Measurements from ENCODE around the gene SYTL5. TPM values are rescaled to one million over a fixed set of nuclear protein-coding genes. Genes with fewer than 3 reads are reported as not detected.

The SYTL5 gene
- total and polyA plus RNA-seq, 2 of the 4 experiments (the other 2 are of a cell fraction), result 0.19 to 0.54 TPM

DNA sequence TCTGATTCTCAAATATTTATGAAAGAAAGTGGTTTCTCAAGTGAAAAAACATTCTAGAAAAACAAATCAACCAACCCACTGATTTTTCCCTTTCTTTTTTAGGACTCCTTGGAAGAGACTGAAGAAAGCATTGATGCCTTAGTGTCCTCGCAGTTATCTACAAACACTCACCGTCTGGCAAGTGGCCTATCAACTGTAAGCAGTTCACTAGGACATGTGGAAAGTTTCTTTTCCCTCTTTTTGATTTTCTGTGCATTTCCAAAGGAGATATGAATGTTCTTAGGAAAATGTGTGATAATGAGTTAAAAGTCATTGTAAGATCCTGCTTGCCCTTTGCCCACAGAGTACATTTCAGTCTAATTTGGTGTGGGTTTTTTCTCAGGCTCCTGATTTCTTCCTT, 95.9 kb downstream of the SYTL5 start:
- Histone ChIP-seq H2BK120ac (ENCODE audit: low read depth, low read length) (no peak overlapping the region), H3K4me3 (ENCODE audit: insufficient read depth, low read depth, low read length) (no peak overlapping the region), H3K18ac (ENCODE audit: low read depth, low read length) (no peak overlapping the region), H3K9ac (ENCODE audit: low read depth, low read length) (no peak overlapping the region), H3K36me3 (ENCODE audit: control insufficient read depth, insufficient read depth, low read length) (no peaks in the 10 kb centered on the region), H2BK20ac (ENCODE audit: low read depth, low read length) (no peak overlapping the region), H3K9me3 (ENCODE audit: control insufficient read depth, insufficient read depth, low read length) (no peaks in the 10 kb centered on the region), H2AFZ (replicated peaks; ENCODE audit: low read length, poor library complexity) (no peak overlapping the region), H3K79me1 (ENCODE audit: low read depth in 1 of 2, low read length in 2 of 2) (no peaks in the 10 kb centered on the region), H3K4ac (ENCODE audit: low read depth, low read length) (no peak overlapping the region), H4K5ac (ENCODE audit: low read depth, low read length) (no peak overlapping the region), H3K27me3 (ENCODE audit: control insufficient read depth, insufficient read depth, low read length) (no peaks in the 10 kb centered on the region), H3K4me1 (ENCODE audit: control insufficient read depth, insufficient read depth, low read length) (no peaks in the 10 kb centered on the region), H3K23ac (ENCODE audit: low read depth, low read length) (no peak overlapping the region), H3K9me1 (ENCODE audit: insufficient read depth, low read length) (no peaks in the 10 kb centered on the region), H4K8ac (ENCODE audit: low read depth in 2 of 2, low read length in 2 of 2) (no peak overlapping the region), H3K56ac (ENCODE audit: extremely low read depth, insufficient read depth, low read length) (no peak overlapping the region), H2BK5ac (ENCODE audit: low read depth, low read length, poor library complexity, severe bottlenecking) (no peak overlapping the region), H2BK15ac (ENCODE audit: low read depth, low read length) (no peak overlapping the region), H2AK9ac (replicated peaks; ENCODE audit: low read depth, low read length, poor library complexity) (no peak overlapping the region), H3K27ac (ENCODE audit: insufficient read depth, low read length) (no peak overlapping the region), H3K14ac (replicated peaks; ENCODE audit: low read depth, low read length) (no peak overlapping the region), H4K91ac (ENCODE audit: insufficient read depth, low read depth, low read length) (no peak overlapping the region), H4K20me1 (ENCODE audit: insufficient read depth, low read length) (no peaks in the 10 kb centered on the region), H2AK5ac (ENCODE audit: low read depth, low read length) (no peak overlapping the region), H3K4me2 (ENCODE audit: low read depth, low read length) (no peak overlapping the region)
- POLR2A ChIA-PET (ENCODE audit: unreplicated experiment), result no interaction called here
- DNase-seq (no peak), ATAC-seq (ENCODE audit: low read depth) (no peak)
- BruUV-seq (replicated peaks), result no TSS peak
- CTCF ChIA-PET, result no interaction called here
- intact Hi-C loops (cut with micrococcal nuclease), result no loop called here
- TF ChIP-seq FOS (IDR thresholded peaks at IDR 0.05; ENCODE audit: low read depth, low read length) (no peak), CEBPB (IDR thresholded peaks at IDR 0.05; ENCODE audit: low read depth, low read length) (no peak), CHD1 (IDR thresholded peaks at IDR 0.05; ENCODE audit: low read depth, low read length) (no peak), RFX5 (IDR thresholded peaks at IDR 0.05; ENCODE audit: low read depth, low read length) (no peak), SMC3 (IDR thresholded peaks at IDR 0.05; ENCODE audit: low read depth, low read length) (no peak), MXI1 (IDR thresholded peaks at IDR 0.05; ENCODE audit: borderline replicate concordance, low read depth, low read length) (no peak), CTCF (conservative IDR thresholded peaks at IDR 0.05; ENCODE audit: low read depth, low read length) (no peak), MAFK (IDR thresholded peaks at IDR 0.05; ENCODE audit: low read depth, low read length) (no peak), RAD21 (IDR thresholded peaks at IDR 0.05; ENCODE audit: low read length) (no peak), POLR2A (IDR thresholded peaks at IDR 0.05; ENCODE audit: low read depth, low read length) (no peak), BHLHE40 (IDR thresholded peaks at IDR 0.05; ENCODE audit: low read depth, low read length) (no peak), MAZ (IDR thresholded peaks at IDR 0.05; ENCODE audit: borderline replicate concordance, low read depth, low read length) (no peak), USF2 (IDR thresholded peaks at IDR 0.05; ENCODE audit: low read depth, low read length) (no peak), NFE2L2 (IDR thresholded peaks at IDR 0.05; ENCODE audit: low read depth, low read length) (no peak), RCOR1 (IDR thresholded peaks at IDR 0.05; ENCODE audit: insufficient replicate concordance, low read length) (no peak)
- TF ChIP-seq, protein P1, sequence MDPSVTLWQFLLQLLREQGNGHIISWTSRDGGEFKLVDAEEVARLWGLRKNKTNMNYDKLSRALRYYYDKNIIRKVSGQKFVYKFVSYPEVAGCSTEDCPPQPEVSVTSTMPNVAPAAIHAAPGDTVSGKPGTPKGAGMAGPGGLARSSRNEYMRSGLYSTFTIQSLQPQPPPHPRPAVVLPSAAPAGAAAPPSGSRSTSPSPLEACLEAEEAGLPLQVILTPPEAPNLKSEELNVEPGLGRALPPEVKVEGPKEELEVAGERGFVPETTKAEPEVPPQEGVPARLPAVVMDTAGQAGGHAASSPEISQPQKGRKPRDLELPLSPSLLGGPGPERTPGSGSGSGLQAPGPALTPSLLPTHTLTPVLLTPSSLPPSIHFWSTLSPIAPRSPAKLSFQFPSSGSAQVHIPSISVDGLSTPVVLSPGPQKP (IDR thresholded peaks at IDR 0.05; ENCODE audit: borderline replicate concordance, low read depth, low read length), result no peak
- dilution Hi-C loops (cut with HindIII; ENCODE audit: low sequenced_read_pairs, unreplicated experiment), result no loop called here
- whole genome bisulfite sequencing, 2 experiments (ENCODE audit: extremely low coverage in 2 of 2, insufficient read length in 1 of 2), result no CpG with 5 or more reads among the region's 2 CpGs
- in situ Hi-C loops (cut with MboI; ENCODE audit: low sequenced_read_pairs), result no loop called here

Data from IMR-90 (cell line).